ENCODE data around the gene MGLL.

The MGLL gene

DNA sequence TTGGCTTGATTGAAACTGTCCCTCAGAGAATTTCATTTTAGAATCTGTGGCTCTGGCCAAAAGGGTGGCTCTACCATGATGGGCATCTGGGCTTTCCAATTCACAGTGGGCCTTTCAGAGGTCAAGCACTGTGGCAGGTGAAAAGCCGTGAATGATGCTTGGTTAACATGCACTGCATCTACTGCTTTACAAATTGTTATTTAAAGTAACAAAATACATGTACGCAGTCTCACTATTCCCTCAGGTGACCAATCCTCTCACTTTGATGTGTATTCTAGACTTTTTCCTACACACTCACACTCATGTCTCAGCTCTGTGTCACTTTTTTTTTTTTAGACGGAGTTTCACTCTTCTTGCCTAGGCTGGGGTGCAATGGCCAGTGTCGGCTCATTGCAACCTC, 70.5 kb downstream of the MGLL start:
- DNase-seq, result no peak

DNA sequence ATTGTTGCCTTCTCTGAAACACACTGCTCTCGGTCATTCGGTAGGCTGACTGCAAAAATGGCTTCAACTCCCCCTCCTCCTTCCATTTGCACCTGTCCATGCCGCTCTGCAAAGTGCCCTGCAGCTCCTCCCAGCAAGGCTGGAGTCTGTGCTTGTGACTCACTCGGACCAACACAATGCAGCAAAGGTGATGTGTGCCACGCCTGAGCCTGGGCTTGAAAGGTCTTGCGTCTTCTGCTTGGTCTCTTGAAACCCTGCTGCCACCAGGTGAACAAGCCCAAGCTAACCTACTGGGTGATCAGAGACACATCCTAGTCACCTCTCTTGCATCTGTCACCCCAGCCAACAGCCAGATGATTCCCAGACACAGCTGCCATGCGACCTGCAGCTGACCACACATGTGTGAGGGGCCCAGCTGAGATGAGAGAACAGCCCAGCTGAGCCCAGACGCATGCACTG, 71.1 kb downstream of the MGLL start:
- no peak for DNase-seq

DNA sequence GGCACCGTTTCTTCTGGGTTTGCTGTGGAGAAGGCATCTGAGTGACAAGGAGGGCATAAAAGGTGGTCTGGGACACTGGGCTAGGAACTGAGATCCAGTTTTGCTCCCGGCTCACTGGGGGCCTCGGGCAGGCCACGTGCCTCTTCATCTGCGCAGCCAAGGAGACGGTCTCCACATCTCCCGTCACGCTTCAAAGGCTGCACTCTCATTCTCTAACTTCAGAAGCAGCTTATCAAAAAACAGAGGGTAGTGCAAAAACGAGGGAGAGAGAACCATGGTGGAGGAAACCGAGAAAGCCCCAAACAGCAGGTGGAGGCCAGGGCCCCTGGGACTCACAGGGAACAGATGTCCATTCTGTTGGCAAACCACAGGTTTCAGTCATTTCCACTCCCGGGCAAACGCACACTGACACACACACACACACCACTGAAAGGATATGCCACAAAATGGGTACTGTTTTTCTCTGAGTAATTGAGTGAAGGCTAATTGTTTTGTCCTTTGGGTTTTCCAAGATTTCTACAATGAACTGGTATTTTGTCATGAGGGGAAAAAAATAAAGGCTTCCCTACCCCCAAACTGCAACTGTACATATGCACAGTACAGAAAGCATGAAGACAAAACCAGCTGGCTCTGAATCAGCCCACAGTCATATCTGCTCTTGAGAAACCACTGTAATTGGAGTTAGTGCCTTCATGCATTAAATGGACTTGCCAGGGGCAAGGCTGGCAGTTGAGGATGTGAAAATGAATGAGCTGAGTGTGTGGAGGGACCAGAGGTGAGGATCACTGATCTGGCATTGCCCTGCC, 71.9 kb downstream of the MGLL start:
- DNase-seq, result peak; percentile 42

DNA sequence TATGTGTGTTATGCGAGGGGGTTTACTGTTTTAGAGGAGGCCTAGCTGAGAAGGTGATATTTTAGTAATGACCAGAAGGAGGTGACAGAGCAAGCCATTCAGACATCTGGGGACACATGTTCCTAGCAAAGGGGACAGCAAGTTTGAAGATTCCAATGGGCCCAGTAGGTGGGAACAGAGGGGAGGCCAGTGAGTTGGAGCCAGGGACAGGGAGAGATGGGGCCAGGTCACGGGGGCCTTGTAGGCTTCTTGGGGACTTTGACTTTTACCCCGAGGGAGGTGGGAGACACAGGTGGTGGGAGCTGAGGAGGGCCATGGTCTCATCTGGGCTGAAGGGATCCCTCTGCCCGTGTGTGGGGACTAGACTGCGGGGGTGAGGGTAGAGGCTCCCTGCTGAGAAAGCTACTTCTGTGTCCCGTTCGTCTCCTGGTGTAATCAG, 72.5 kb downstream of the MGLL start:
- DNase-seq, result no peak

GRCh38 chr3:127749361-127749760, 73.0 kb downstream of the MGLL start:
- DNase-seq, result no peak

- no peak for DNase-seq
These were observed 73.5 kb downstream of the MGLL start for GRCh38 chr3:127748754-127749327.

DNA sequence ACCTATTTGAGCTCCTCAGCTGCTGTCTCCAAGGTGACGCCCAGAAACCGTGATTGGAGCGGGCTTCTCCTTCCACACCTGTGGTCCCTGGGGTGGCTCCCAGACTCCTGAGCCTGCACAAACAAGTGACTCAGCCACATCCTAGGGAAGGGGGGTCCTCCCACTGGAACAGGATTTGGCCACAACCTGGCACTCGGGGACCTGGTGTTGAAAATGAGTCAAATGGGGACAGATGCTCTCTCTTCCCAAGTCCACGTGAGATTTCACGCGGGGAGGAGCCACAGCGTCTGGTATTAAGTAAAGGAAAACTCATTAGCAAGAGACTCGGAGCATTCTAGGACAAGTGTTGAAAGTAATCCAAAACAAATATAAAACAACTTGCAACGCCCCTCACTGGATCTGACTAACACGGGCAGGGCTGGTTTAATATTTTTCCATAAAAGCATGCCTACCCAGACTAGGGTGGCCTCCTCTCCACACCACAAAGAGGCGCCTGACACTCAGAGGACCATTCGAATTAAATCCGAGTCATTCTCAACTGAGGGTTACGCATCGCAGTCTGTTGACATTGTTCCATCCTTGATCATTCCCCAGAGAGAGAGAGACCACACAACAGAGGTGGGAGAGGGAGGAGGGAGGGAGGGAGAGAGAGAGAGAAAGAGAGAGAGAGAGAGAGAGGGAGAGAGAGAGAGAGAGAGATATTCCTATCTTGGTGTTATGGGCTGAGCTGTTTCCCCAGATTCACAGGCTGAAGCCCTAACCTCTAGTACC, 74.4 kb downstream of the MGLL start:
- no peak for DNase-seq

- DNase-seq, result no peak
These were observed 75.2 kb downstream of the MGLL start for GRCh38 chr3:127747066-127747465.

GRCh38 chr3:127746400-127747057, 75.8 kb downstream of the MGLL start:
- DNase-seq, result no peak

DNA sequence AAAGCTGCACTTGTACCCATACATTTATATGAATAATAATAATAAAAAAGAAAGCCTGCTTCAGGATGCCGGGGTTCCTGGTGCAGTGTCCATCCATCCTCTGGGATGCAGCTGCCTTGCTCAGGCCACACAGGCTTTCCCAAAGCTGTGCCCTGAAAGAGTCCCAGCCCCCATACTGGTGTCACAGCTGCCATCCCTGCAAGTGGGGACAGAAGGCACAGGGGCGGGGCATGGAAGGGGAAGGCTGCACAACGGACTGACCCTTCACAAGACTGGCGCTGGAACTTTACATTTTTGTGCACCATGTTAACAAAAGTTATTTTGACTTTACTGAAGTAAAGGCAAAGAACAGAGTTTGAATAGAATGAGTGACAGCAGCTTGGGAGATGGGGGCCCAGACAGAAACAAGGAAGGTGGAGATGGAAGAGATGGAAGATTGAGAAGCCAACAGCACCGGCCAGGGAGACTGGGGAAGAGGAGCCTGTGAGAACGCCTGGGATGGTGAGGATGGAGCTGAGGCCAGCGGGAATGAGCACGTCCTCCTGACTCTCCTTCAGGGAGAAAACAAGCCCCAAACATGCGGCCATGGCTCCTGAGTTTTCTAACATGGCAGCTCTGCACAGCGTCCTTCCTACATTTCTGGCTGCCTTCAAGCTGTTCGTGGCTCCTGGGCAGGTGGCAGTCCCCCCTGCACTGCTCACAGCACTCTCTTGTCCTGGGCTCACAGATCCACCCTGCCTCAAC, 76.5 kb downstream of the MGLL start:
- DNase-seq, result no peak

- no peak for DNase-seq
These were observed 77.4 kb downstream of the MGLL start for GRCh38 chr3:127744875-127745274.

DNA sequence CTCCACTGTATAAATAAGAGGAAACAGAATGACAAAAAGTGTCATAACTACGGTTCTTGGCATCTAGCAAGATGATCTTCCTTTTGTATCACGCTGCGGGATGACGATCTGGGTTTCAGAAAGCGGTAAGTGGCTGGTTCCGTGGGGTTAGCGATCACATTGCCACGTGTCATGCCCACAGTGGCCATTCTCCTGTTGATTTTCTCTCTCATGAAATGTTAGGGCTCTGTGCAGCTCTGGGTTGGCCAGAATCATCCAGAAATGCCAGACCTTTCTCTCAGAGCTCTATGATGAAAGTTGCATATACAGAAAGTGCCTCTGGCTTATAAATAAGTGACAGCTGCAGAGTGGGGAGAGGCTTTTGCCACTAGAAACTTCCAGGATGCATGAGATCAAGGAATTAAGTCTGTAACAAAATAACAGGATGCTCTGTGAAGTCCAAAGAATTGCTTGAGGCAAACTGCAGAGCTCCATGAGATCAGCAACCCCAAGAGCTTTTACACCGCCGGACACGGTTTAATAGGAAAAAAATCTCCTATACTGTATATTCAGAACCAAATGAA, 78.0 kb downstream of the MGLL start:
- no peak for DNase-seq

GRCh38 chr3:127743351-127744252, 78.7 kb downstream of the MGLL start:
- no peak for DNase-seq

- no peak for DNase-seq
These were observed 79.7 kb downstream of the MGLL start for GRCh38 chr3:127742580-127742979.

- DNase-seq, result no peak
These were observed 80.6 kb downstream of the MGLL start for GRCh38 chr3:127741690-127742089.

GRCh38 chr3:127741246-127741645, 81.1 kb downstream of the MGLL start:
- no peak for DNase-seq

DNA sequence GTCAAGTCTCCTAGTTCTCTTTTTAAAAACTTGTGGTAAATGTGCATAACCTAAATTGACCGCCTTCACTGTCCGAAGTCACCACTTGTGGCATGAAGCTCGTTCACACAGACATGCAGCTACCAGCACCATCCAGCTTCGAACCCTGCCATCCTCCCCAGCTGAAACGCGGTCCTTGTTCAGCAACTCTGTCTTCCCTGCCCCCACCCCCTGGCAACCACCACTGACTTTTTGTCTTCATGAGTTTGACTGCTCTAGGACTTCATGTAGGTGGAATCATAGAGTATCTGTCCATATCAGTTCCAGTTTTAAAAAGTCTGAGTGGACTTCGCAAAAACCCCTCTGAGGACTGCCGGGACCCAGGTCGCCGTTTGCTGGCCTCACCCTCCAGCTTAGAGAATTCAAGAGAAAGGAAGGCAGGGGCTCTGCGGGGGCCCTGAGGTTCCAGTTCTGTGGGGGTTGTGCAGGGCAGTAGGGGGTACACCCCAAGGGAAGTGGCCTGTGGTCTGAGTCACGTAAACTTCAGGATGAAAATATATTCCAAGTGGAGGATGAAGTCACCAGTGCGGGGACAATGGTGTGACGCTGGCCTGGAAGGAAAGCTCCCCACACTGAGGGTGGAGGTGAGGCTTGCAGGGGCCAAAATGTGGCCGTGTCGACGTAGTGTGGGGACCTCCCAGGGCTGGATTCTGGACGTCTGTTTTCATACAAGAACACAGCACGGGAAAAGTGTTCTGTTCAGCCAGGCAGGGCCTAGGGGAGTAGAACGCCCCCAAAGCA, 82.0 kb downstream of the MGLL start:
- no peak for DNase-seq

DNA sequence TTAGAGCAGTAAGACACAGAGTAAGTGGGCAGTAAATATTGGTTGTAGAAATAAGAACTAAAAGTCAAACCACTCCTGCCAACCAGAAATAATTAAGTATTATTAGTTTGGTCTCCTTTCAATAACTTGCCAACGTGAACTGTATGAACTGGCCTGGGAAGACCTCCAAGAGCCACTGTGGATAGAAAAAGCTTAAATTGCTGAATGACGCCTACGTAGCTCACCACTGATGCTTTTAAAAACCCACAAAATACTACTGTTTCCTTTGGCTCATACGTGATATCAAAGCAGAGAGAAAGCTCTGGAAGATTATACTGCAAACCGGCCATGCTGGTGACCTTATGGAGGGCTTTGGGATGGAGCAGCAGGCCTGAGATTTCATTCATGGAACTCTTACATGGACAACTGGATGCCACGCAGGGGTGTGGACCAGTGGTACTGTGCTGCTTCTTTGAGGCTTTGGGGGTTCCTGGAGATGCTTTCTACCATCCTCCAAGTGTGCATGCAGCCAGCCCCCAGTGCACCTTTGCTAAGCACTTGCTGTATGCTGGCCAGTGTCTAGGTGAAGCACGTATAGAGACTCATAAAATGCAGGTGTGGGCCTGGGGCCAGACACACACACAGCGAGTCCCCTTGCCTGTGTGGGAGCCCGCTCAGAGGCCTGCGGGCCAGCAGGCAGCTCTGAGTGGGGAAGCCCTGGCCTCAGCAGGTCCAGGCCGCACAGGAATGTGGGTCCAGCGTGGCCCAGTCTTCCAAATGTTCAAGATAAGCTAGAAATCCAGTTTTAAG, 82.8 kb downstream of the MGLL start:
- no peak for DNase-seq

DNA sequence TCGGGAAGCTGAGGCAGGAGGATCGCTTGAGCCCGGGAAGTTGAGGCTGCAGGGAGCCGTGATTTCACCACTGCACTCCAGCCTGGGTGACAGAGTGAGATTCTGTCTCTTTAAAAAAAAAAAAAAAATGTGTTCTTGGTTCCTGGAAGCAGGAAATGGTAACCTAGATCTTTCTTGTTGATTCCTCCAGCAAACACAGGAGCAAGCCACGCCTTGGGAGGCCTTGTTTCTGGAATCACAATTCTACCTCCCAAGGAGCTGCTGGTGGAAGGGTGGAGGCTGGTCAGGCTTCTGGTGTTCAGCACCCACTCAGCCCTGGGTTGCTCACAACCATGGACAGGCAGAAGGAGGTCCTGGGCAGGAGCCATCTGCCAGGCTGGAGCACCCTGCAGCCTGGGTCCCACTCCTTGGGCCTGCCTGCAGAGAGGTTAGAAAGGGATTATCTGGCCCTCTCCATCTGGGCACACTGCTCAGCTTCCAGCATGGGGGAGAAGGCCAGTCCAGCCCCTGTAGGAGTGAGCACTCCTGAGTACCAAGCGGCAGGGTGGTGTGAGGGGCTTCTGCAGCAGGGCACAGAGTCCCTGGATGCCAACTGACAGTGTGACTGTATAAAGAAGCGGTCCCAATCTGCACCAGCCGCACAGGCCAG, 84.0 kb downstream of the MGLL start:
- no peak for DNase-seq
